Activated T-helper 1 cell treated with anti-CD3 and anti-CD28 coated beads, Interleukin-2, amount 50 U/mL, for 16 hours (primary cell): ENCODE results near the gene BDKRB1.

Experiments used
- DNase-seq, 2 donors: peaks; one replicate each; pipeline ENCODE4 v3.0.0-alpha.2; 2020; ENCODE audit warnings: low read depth in 1 of 2, low spot score in 1 of 2

The BDKRB1 gene

DNA sequence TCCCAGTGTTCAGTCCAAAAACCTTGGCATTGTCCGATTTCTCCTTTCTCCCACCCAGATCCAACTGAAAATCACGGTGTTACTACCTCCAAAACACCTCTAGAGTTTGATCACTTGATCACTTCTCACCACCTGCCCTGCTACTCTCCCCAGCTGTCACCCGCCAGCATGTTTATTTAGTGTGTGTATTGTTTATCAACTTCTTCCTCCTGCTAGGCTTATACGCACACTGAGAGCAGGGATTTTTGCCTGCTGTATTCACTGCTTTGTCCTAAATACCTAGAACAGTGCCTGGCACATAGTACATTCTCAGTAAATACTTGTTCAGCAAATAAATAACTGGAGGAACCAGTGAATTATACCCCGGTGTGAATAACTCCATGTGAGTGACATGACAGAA lies 5.0 kb downstream of the BDKRB1 start:
- no peak for DNase-seq

DNA sequence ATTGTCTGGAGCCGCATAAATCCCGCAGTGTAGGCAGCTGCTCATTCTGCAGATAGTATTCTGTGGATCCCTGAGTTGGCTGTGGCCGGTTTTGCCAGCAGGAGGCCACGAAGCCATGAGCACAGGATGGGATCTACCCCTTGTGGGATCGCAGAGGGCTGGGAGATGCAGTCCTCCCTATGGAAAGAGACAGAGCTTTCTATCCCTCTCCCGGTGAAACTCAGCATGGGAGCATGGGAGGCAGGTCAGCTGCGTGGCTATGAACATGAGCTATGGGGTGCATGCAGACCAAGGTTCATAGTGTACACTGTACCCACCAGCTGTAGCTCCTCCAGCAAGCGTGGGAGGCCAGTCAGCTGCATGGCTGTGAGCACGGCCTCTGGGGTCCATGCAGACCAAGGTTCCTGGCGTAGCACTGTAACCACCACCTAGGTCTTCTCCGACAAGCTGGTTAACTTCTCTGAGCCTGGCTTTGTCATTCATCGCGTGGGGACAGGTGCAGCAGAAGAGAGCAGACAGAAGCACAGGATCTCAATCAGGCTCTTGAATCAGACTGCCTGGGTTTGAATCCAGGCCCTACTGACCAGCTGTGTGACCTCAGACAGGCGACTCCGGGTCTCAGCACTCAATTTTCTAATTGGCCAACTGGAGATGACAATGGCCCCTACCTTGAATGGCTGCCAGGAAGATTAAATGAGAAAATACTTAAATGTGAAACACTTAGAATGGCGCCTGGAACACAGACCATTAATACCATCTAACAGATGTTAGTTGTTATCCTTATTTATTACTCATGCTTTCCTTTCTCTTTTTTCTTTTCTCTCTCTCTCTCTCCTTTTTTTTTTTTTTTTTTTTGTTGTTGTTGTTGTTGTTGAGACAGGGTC lies 6.0 kb downstream of the BDKRB1 start:
- DNase-seq: no peak

DNA sequence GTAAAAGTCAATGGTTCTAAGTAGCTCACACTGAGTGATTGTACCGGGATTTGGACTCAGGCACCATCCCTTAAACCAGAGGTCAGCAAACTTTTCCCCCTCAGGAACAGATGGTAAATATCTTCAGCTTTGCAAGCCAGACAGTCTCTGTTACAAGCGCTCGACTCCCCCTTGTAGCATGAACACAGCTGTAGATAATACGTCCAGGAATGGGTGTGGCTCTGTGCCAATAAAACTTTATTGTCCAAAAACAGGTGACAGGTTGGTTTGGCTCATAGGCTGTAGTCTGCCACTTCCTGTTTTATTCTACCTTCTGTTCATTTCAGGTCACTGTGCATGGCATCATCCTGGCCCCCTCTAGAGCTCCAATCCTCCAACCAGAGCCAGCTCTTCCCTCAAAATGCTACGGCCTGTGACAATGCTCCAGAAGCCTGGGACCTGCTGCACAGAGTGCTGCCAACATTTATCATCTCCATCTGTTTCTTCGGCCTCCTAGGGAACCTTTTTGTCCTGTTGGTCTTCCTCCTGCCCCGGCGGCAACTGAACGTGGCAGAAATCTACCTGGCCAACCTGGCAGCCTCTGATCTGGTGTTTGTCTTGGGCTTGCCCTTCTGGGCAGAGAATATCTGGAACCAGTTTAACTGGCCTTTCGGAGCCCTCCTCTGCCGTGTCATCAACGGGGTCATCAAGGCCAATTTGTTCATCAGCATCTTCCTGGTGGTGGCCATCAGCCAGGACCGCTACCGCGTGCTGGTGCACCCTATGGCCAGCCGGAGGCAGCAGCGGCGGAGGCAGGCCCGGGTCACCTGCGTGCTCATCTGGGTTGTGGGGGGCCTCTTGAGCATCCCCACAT lies 7.6 kb downstream of the BDKRB1 start:
- no peak for DNase-seq

DNA sequence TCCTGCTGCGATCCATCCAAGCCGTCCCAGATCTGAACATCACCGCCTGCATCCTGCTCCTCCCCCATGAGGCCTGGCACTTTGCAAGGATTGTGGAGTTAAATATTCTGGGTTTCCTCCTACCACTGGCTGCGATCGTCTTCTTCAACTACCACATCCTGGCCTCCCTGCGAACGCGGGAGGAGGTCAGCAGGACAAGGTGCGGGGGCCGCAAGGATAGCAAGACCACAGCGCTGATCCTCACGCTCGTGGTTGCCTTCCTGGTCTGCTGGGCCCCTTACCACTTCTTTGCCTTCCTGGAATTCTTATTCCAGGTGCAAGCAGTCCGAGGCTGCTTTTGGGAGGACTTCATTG lies 8.2 kb downstream of the BDKRB1 start:
- no peak for DNase-seq

DNA sequence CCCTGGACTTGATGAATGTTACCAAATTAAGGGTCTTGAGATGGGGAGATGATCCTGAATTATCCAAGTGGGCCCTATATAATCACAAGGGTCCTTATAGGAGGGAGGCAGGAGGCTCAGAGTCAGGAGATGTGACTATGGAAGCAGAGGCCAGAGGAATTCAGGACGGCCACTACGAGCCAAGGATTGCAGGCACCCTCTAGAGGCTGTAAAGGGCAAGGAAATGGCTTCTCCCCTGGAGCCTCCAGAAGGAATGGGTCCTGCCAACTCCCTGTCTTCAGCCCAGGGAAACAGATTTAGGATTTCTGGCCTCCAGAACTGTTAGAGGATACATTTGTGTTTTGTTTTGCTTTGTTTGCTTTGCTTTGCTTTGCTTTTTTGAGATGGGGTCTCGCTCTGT lies 8.8 kb downstream of the BDKRB1 start:
- no peak for DNase-seq

DNA sequence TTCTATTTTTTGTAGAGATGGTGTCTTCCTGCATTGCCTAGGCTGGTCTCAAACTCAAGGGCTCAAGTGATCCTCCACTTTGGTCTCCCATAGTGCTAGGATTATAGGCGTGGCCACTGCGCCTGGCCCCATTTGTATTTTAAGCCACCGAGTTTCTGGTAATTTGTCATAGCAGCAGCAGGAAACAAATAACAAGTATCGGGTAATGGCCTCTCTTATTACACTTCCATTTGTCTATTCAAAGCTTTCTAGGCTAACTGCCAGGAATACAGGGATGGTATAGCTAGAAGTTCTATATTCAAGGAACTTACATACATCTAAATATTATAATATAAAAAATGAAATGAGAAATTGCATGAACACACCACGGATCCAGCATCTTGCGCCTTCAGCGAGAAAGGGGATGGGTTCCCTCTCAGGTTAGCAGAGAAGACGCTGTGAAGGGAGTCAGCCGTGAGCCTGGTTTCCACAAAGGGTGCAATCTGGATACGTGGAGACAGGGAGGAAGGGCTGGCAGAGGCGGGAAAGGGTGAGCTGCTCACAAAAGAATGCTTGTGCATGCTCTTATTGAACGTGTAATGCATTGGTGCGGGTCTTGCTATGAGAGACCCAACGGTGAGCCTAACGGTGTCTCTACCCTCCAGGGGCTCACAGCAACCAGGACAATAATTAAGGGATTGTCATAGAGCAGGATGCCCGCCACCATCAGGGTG lies 9.5 kb downstream of the BDKRB1 start:
- no peak for DNase-seq

DNA sequence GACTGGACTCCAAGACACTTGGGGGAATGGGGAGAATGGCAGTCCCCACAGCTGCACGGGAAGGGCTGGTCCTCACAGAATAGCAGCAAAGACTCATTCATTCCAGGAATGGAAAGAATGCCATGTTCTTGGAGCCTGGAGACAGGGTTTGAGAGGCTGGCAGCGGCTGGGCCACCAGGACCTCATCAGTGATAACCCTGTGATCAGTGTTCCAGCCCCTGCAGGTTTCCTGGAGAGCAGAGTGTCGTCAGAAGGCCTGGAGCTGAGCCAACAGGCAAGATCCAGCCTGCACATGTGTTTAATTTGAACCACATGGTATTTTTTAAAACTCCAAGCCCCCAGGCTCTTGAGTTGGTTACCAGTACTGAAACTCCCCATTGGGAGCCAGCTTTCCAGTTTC lies 11.3 kb downstream of the BDKRB1 start:
- DNase-seq: no peak

DNA sequence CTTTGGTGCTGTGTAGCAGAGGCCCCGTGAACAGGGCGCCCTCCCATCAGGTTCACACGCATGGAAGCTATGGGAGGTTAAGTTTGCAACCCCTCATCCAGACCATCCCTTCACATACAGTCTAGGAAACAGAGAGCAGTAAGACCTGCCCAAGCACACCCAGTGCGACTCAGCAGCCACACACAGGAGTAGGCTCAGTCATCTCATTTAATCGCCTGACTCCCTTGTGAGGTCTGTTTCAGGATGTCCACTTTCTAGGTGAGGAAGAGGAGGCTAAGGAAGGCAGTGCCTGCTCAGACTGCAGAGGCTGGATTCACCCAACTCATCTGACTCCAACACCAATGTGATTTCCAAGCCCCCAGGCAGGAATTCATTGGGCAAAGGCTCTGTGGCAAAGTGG lies 11.9 kb downstream of the BDKRB1 start:
- no peak for DNase-seq

DNA sequence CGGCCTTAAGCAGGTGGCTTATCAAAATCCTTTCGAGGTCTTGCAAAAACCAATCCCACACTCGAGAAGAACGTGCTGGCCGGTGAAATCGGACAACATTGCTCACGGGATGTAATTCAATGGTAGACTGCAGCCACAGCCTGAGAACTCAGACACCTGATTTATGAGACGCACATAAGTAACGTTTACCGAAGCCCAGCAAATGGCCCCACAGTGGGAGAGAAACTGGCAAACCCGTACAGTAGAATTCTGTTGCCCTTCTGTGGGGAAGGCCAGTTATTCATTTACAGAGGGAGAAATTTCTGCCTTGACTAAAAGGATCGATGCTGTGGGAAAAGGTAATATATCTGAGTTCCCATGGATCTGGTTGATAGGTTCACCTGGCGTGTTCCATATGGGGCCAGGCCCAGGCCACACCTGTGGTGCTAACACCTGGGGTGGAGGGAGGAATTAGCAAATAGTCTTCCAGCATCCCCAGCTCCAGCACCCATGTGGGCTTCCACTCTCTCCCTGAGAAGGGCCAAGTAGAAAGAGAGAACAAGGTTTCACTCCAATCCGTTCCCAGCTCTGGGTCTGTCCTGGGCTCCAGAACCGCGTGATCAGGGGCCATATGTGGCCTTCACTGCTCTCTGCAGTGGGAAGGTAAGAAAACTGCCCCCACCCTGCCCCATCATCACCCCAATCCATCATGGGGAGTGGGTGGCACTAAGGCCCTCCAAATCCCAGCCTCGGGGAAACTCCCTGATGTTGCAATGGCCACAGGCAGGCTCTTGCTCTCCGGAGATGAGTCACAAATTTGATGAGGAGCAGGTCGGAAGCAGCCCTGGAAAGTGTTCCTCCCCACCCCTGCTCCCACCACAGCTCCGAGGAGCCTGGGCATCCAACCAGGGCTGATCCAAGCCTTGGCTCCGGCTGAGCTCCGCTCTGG lies 12.7 kb downstream of the BDKRB1 start:
- DNase-seq: no peak

DNA sequence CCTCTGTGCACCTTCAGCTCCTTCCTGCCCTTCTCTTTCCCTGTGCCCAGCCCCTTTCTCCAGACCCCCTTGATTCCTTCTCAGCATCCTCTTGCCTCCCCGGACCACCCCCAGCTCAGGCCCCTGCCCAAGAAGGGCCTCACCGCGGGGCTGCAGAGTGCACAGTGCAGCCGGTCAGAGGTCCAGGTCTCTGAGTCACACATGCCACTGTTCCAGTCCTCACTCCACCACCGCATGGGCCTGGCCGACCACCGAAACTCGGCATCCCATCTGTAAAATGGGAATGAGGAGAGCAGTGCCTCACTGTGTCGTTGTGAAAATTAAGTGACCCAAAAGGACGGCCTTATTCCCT lies 13.3 kb downstream of the BDKRB1 start:
- no peak for DNase-seq

DNA sequence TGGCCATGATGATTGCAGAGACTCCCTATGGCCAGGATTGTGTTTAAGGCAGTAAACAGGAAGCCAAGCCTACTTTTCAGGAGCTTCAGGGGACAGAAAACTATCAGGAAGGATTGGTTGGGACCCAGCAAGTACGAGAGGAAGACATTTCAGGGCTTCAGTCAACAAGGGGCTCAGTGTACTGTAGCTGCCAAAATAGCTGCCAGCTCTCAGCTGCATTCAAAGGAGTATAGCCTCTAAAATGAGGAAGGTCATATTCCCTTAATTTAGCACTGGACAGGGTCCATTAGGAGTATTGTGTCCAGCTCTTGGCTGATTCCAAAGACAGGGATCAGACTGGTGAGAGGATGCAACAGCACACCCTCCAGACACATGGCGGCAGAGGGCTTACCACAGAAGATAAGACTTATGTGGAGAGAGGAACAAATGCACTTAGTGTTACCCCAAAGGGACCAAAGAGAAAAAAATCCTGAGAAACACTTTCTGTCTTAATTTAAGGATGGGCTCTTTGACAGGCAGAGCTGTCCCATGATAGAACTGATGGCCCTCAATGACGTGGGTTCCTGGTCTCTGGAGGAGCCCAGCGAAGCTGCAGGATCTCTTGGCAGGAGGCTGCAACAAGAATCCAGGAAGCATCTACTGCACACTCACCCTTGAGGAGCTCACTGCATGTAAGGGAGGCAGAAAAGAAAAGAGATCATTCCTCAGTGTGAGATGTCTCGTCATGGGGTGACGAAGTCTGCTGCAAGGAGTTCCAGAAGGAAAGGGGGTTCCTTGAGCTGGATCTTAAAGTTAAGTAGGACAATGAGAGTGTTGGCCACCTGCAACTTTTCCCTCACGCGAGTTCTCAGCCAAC lies 14.8 kb downstream of the BDKRB1 start:
- DNase-seq: no peak

DNA sequence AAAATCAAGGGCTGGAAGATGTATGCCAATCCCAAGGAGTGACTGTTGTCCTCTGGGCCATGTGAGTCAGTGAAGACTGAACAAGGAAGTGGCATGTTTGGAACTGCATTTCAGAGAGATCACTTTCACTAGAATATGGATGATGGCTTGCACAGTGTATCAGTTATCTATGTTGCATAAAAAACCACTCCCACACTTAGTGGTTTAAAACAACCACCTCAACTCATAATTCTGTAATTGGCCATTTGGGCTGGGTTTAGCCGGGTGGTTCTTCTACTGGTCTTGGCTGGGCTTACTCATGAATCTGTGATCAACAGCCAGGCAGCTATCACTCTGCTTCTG lies 15.4 kb downstream of the BDKRB1 start:
- DNase-seq: no peak

DNA sequence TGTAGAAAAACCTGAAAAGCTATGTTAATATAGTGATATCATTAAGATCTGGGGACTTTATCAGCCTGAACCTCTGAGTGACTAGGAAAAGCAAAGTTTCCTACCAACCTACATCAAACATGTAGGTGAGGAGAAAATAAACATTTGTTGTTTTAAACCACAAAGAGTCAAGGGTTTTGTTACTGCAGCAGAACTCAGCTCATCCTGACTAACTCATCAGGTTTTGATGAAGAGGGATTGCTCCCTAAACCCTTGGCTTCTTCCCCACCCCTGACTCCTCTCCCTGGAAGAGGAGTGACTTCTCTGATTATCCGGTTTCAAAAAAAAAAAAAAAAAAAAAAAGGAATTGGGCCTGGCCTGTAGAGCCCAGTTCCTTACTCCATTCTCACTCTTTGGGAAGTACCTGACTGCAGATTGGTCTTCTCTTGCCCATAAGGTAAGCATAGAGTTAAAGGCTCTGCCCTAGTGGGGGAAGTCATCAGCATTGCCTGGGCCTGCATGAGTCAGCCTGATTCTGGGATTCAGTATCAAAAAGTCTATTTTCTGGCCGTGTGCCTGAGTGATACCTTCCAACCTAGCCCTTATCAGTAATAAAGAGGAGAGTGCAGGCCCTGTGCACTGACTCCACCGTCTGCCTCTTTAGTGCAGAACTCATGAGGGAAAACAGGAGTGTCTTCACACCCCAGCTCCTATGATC lies 16.9 kb downstream of the BDKRB1 start:
- DNase-seq: no peak

DNA sequence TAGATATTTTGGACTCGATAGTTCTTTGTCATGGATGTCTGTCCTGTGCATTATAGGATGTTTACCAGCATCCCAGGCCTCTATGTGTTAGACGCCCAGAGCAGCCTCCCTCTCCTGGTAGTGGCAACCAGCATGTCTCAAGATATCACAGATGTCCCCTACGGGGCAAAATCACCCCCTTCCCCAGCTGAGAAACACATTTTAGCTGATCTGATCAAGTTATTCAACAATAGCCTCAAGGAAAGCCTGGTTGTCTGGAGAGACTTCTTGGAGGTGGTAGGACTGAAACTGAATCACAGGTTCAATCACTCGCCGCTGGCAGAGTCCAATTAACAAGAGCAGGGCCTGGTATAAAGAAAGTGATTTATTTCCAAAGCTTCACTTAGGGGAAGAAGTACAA lies 17.6 kb downstream of the BDKRB1 start:
- DNase-seq: no peak

DNA sequence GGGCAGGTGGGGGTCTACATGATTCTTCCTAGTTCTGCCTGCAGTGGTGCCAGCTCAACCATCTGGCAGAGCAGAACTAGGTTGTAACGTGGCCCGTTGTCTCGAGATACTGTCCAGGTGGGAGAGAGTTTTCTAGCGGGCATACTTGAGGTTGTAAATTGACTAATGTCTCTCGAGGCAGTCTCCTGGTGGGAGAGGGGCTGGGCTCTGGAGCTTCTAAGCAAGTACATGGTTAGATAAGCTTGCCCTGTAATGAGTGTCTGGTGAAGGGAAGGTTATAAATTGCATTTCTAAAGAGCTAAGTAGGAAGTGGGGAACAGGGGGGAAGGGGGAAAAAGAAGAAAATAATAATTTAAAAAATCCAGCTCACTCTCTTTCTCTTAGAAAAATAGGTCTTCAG lies 18.1 kb downstream of the BDKRB1 start:
- no peak for DNase-seq

DNA sequence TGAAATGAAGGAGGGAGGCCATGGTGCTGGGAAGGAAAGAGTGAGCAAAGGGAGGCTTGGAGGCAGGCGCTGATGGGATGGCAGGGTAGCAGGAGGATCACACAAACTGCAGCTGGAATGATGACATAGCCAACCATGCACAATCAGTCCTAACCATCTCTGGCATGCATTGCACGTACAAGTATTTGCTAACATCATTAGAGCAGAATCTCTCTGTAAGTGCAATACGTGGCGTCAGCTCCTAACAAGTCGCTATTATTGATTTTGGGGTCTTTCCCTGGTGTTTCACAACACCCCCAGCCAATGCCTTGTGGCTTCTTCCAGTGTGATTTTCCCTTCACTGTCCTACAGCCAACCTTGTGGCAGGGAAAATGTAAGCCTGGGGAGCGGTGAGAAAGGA lies 18.5 kb downstream of the BDKRB1 start:
- DNase-seq: no peak

DNA sequence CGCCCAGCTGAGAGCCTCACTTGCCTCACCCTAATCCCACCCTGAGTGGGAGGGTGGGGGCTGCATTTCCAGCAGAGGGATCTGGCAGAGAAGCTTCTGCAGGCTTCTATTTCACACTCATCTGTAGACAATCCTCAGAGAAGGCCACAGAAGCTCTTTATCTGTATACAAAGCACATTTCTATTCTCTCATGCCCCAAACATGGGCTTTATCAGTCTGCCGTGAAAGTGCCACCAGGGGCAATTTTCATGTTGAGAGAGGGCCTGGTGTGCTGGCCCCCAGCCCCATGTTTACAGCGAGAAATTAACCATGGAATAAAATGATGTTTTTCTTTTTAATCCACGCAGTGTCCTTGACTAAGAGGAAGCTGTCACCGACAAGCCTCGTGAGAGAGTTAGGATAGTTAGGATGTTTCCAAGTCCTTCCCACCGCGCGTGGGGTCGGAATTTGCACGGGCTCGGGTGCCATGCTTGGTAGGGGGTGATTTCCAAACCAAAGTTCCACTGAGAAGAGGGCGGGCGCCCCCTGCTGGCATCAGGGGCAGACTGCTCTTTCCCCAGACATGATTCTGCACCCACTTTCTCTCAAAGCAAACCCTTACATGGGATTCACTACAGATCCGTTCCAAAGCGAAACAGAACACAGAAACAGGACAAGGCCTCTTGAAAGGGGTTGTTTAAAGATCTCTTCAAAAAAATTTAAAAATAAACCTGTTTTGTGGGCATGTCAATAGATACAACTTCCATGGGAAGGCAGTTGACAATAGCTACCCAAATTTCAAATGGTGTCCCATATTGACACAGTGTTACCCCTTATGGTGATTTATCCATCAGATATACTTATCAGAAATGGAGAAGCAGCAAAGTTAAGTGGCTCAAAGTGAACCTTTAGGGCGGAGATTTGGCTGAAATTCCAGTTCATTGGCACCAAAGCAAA lies 19.4 kb downstream of the BDKRB1 start:
- DNase-seq: peak; percentile 35 to 53

DNA sequence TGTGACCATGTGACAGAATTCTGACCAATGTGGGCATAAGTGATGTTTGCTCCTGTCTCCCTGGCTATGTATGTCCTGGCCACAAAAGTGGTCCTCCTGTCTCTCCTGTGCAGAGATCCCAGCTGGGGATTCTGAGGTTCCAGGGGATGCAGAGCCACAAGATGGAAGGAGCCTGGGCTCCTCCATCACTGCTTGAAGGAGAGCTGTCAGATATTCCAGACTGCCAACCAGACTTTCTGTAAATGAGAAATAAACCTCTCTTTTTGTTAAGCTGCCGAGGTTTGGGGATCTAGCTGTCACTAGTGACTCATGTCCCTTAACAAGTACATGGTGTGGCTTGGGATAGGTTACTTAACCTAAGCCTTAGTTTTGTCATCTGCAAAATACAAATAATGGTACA lies 21.9 kb downstream of the BDKRB1 start:
- no peak for DNase-seq
